Neural progenitor cell (in vitro differentiated cells): Measurements from ENCODE around the gene ST3GAL4.

Experiments
- EZH2 ChIP-seq: fragments of 200-600 bp; sonication (generic); IDR thresholded peaks from 2 replicates; pipeline ENCODE4 v1.6.1; 2017; ENCODE audit warnings: antibody characterized with exemption, mild to moderate bottlenecking, moderate library complexity
- EZH2phosphoT487 ChIP-seq: fragments of 200-600 bp; sonication (generic); IDR thresholded peaks from 2 replicates; pipeline ENCODE4 v1.6.1; 2017; ENCODE audit warnings: antibody characterized with exemption
- TF ChIP-seq, protein P1 (sequence below): fragments of 200-600 bp; sonication (generic); IDR thresholded peaks from 2 replicates; pipeline ENCODE4 v1.5.1; 2017; ENCODE audit warnings: antibody characterized with exemption, mild to moderate bottlenecking

DNA sequence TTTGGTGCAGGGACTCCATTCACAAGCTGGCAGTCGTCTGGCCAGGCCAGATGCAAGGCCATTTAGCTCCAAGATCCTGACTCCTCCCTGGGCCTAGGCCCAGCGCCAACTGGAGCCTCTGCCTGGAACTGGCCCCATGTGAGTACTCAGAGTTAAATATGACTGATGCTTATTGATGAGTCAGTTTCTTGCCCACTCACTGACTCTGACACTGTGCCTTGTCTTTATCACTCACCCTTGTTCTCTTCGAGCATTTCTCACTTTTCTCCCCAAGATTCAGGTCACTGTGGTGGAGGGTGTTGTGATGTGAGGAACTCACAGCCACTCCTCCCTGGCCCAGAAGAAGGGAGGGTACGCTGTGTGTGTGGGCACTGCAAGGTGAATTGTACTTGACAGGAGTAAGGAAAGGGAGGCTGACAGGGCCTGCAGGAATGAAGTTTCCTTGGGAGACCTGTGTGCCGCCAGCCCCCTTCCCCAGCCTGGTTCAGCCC is 23.2 kb upstream of the ST3GAL4 start:
- TF ChIP-seq, protein P1, sequence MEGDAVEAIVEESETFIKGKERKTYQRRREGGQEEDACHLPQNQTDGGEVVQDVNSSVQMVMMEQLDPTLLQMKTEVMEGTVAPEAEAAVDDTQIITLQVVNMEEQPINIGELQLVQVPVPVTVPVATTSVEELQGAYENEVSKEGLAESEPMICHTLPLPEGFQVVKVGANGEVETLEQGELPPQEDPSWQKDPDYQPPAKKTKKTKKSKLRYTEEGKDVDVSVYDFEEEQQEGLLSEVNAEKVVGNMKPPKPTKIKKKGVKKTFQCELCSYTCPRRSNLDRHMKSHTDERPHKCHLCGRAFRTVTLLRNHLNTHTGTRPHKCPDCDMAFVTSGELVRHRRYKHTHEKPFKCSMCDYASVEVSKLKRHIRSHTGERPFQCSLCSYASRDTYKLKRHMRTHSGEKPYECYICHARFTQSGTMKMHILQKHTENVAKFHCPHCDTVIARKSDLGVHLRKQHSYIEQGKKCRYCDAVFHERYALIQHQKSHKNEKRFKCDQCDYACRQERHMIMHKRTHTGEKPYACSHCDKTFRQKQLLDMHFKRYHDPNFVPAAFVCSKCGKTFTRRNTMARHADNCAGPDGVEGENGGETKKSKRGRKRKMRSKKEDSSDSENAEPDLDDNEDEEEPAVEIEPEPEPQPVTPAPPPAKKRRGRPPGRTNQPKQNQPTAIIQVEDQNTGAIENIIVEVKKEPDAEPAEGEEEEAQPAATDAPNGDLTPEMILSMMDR, result no peak
- TF ChIP-seq EZH2phosphoT487 (no peak), EZH2 (no peak)
